ENCODE data around the gene LRRC51.
"Not testable (repeated sequence)": the region's sequence is repeated elsewhere in the genome, so short reads cannot be mapped to it uniquely, and the experiment has no call there.

The LRRC51 gene

DNA sequence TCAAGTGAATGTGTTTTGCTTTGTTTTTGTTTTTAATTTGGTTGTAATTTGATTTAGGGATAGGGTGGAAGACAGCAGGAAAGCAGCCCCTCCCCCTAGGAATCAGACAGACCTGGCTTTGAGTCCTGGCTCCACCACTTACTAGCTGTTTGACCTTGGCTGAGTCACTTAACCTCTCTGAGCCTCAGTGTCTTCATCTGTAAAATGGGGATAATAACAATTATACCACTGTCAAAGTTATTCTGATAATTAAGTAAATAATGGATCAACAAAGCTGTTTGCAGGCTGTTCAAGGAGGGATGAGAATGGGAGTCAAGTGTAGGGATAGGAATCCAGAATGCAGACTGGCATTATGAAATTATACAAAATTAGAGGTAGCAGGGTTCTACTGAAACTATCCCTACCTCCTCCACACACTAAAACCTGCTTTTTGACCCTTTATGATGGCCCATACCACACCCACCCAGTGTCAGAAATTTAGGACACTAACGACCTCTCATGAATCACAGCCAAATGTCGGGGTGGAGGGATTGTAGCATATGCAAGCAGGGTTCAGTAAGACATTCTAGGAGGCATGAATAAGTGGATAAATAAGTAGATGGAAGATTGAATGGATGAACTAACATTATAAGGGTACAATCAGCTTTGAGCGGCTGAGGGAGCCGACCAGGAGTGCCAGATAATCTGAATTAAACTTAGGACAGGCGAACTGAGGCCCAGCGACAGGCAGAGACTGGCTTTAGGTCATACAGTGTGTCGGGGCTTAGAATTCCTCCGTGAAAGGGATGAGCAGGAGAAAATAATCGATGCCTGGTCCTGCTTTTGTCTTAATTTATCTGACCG is 30.9 kb downstream of the LRRC51 start:
- DNase-seq: no peak

DNA sequence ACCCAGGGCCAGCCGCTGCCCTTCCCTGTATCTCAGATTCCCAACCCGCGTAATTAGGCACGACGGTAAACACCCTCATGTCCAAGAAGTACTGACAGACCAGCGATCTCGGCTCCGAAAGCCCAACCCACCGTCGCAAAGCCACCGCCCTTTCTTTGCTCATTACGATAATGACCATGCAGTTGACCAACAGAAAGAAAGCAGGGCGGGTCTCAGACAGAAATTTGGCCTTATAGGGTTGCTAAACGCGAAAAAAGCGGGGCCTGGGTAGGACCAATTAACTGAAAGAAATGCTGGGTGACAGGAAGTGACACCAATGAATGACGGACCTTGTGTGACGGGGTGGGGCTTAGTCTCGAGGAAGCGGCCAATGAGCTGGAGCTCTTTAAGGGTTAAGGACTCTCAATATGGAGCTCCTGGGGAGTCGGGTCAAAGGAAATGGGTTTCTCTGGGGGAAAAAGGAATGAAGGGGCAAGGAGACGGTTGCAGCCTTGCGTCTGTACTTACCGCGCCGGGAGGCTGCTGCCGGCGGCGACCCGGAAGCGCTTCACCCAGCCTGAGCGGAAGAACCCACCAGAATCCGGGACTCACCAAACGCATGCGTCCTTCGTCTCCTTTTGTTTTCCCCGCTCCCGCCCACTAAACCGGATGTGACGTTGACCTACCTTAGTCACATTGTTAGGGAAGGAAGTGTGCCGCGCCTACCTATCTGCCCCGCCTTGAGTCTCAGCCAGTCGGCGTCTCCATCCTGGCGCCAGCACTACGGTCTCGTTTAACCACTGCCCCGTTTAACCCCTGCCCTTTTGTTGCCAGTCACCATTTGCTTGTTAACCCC is 31.7 kb downstream of the LRRC51 start, which contains the start of gene ANAPC15:
TSS of gene ANAPC15 (minus strand) at position 553 of the 835 bp plus-strand sequence. CDS start 1,419 bp downstream, outside the sequence.
- DNase-seq: peak; percentile 99

DNA sequence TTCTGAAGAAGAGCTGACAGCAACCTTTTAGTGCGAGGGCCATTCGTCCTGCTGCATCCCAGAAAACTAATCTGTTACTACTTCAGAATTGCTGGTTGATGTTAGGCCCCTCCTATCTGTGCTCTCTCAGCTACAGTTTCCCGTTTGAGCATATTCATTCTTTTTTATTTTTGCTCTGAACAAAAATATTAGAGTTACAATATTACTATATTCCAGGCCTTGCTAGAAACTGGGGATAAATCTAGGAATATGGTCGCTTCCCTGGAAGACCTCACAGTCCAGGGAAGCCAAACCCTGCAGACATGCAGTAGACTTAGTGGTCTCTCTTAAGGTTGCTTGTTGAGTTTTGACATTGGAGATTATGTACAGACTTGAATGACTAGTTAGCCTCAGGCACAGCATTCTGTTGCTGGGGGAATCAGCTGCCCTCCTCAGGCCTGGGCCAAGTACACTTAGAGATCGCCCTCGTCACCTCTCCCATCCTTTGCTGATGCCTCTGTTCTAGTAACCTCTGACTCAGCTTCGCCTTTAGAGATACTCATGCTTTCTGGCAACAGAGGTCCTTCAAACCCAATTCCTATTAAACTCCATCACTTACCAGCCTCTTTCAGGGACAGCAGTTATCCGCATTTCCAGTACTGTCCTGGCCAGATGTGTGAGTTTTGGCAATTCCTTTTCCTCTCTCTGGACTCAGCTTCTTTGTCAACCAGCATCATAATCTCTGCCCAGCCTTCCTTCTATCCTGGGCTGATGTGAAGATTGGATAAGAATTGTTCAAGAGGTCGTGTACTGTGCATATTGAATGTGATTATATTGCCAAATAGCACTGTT is 32.5 kb downstream of the LRRC51 start:
- DNase-seq: no peak

DNA sequence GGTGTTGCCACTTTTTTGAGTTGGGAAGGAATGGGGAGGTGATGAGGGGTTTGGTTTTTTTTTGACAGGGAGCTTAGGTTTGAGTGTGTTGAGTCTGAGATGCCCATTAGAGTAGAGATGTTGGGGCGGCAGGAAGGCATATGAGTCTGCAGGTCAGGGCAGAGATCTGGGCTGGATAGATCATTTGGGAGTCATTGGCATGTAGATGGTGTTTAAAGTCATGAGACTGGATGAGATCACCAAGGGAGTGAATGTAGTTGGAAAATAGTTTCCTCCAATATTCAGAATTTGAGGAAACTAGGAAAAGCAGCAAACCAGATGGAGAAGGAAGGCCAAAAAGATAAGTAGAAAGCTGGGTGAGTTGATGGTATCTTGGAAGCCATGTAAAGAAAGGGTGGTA is 33.9 kb downstream of the LRRC51 start:
- DNase-seq: no peak

DNA sequence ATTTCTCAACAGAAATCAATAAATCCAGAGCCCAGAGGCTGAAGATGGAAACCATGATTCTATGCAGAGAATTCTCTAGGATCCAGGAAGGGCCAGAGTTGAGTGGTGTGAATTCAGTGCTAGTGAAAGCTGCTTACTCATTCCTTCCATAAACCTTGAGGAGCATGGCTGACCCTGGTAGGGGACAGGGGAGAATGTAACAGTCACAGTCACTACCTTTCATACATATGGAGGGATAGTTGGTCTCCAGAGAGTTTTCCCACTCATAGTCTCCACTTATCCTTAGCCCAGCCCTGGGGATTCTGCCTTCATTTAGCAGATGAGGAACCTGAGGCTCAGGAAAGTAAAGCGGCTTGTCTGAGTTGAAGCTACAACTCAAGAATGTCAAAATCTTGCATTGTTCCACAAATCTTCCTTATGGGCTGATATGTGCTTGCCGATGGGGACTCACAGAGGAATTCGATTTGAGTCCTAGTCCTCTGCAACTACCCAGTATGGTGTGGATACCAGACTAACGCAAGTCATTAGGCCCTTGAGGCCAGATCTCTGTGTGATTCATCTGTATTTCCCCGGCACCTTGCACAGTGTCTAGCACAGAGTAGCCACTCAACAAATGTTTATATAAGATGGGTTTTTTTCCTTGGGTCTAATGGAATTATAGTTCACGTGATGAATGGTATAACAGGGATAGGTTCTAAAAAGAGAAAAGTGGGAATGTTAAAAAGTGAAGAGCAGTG is 35.5 kb downstream of the LRRC51 start:
- DNase-seq: no peak

DNA sequence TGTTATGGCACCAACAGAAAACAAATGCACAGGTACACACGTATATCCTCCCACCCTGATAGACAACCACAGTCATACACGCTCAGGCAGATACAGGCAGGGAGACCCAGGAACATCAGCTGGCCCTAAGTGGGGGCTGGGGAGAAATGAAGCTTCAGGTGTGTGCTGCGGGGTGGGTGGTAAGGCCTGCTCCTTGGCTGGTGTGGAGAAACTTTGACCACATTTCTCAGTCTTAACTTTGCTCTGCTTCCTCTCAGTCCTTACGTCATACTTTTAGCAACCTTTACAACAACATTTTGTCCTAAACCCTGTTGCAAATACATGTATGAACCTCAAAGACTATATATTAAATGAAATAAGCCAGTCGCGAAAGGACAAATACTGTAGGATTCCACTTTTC is 38.5 kb downstream of the LRRC51 start:
- no peak for DNase-seq

DNA sequence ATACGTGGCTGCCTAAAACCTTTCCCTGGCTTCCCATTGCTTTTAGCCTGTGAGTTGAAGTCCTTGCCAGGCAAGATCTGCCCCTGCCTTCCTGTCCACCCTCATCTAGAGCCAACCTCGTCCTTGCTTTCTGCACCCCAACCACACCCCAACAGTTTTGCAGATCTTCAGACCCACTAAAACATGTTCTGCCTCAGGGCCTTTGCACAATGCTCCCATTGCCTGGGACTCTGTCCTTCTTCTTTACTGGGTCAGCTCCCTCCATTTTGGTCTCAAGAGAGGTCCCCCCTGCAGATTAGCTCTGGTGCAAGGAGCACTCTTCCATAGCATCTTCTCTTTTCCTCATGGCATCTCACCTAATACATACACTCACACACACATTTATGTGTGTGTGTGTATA is 40.3 kb downstream of the LRRC51 start:
- no peak for DNase-seq

DNA sequence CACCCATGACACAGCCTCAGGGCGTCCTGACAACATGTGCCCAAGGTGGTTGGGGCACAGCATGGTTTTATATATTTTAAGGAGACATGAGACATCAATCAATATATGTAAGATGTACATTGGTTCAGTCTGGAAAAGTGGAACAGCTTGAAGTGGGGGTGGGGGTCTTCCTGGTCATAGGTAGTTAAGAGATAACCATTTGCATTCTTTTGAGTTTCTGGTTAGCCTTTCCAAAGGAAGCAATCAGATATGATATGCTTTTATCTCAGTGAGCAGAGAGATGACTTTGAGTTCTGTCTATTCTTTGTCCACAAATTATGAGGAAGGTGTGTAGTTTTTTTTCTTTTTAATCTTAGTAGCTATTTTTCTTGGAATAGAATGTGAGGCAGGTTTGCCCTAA is 42.0 kb downstream of the LRRC51 start:
- no peak for DNase-seq

DNA sequence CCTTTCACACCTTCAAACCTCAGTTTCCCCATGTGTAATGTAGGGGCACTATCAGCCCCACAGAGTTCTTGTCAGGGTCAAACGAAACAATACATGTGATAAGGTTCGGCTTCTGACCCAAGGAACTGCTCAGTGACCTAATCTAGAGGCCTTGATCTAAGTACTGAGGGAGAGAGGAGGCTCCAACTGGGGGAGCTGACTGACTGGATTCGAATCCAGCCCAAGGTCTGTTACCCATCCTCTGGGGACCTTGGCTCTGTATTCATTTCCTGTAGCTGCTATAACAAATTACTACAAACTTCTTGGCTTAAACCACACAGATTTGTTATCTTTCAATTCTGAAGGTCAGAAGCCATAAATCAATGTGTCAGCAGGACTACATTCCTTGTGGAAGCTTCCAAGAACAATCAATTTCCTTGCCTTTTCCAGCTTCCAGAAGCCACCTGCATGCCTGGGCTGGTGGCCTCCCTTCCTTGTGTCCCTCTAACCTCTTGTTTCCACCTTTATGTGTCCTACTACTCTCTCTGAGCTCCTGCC is 42.5 kb downstream of the LRRC51 start:
- DNase-seq: no peak

DNA sequence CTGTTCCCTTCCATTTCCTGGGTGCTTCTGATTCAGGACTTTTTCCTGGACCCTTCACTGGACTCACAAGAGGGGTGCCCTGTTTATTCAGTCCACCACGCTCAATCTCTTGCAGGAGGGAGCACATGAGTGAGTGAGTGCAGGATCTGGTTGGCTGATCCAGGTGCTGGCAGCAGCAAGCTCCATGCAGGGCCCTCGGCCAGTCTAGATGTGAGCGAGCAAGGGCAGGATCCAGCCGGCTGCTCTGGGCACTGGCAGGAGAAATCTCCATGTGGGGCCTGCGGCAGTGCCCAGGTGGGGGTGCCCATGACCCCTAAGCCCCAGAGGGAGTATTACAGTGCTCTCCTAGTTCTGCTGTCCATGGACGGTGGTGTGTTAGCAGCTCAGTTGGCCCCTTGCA is 43.4 kb downstream of the LRRC51 start:
- no peak for DNase-seq

DNA sequence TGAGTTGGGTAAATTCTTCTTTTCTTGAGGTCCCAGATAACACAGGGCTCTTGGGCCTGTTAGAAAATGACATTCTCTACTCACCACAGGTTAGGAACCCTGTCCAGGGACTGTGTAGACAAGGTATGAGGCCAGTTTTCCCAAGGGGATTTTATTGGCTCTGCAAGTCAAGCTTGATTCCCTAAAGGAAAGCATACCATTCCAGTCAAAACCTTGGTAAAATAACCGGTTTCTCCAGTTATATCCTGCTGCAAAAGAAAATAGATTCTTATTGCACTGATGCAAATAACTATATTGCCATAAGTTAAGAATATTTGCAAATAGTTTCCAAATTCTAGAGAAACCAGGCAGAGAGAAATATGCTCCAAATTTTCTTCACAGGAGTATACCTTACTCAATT is 45.3 kb downstream of the LRRC51 start:
- no peak for DNase-seq

DNA sequence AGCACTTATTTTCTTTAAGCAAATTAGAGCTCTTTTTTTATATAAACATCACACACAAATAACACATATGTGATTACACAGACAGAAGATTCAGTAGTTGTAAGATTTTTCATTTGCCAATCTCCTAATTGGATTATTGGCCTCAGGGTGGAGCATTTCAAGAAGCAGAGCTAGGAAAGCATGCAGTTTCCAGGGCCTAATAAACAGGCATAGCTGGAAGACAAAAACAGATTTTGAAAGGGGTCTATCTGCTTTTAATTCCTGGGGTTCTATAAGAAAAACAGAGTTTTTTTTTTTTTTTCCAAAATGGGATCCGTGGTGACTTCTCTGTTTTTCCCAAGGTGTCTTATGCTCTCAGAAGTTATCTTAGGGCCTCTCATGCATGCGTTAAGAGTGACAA is 47.3 kb downstream of the LRRC51 start:
- no peak for DNase-seq

DNA sequence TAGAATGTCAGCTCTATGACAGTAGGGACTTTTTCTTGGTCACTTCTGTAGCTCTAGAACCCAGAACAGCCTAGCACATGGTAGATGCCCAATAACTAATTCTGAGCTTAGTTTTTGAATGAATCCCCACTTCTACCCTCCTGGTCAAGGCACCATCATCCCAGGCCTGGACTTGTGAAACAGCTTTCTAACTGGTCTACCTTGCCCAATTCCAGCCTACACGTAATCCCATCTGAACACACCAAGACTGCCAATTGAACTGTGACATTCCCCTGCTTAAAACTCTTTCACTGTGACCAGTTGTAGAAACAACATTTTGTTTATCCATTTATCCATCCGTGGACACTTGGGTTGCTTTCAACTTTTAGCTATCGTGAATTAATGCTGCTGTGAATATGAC is 48.7 kb downstream of the LRRC51 start:
- DNase-seq: no peak

DNA sequence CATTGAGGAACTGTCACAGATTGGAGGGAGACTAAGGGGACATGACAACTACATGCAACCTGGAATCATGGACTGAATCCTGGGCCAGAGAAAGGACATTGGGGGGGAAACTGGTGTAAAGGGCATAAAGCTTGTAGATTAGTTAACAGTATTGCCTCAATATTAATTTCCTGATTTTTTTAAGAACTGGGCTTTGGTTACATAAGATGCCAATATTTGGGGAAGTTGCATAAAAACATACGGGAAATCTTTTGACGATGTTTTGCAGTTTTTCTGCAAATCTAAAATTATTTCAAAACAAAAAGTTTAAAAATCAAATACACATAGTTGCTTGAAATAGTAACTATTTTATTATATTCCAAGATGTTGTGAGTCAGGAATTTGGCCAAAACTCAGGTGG is 52.0 kb downstream of the LRRC51 start:
- DNase-seq: no peak

DNA sequence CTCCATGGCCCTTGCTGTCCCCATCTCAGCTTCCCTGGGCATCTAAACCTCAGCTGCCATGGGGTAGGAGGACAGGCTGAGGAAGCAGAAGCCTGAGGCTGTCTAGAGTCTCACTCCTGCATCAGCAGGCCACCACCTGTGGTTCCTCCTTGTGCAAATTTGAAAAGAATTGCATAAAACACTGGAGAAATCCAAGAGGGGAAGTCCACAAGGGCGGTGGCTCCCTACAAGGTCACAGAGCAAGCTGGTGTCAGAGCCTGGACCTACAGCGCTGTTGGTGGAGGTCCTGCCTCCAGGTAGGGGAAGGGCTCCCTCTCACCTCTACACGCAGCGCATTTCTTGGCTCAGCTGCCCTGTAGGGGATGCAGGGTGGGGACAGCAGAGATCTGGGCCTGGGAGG is 54.8 kb downstream of the LRRC51 start, which contains the start of gene FOLR3:
TSS of gene FOLR3 (plus strand) at position 253 of the 400 bp plus-strand sequence. CDS start 228 bp downstream, outside the sequence.
- DNase-seq: not testable (repeated sequence)

DNA sequence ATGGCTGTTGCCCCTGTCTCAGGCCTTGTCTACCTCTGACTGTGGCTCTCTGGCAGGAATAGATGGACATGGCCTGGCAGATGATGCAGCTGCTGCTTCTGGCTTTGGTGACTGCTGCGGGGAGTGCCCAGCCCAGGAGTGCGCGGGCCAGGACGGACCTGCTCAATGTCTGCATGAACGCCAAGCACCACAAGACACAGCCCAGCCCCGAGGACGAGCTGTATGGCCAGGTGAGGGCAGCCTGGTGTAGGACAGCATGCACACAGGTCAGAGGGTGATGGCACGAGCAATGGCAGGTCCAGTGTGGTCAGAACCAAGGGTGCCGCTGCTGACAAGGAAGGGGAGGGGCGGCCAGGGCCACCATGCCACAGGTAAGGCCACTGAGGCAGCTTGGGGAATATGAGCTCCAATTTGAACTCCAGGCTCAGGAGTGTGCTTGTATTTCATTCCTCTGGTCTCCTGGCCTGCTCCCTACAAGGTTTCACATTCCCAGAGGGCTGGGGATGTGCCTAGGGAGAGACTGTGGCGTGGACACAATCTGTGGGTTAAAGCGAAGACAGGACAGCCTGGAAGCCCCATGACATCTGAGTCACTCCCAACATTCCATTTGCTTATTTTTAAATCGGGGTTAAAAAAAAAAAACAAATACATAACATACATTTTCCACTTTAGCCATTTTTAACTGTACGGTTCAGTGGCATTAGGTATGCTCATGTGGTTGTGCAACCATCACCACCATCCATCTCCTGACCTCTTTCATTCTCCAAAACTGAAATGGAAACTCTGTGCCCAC is 55.4 kb downstream of the LRRC51 start:
- DNase-seq: no peak

DNA sequence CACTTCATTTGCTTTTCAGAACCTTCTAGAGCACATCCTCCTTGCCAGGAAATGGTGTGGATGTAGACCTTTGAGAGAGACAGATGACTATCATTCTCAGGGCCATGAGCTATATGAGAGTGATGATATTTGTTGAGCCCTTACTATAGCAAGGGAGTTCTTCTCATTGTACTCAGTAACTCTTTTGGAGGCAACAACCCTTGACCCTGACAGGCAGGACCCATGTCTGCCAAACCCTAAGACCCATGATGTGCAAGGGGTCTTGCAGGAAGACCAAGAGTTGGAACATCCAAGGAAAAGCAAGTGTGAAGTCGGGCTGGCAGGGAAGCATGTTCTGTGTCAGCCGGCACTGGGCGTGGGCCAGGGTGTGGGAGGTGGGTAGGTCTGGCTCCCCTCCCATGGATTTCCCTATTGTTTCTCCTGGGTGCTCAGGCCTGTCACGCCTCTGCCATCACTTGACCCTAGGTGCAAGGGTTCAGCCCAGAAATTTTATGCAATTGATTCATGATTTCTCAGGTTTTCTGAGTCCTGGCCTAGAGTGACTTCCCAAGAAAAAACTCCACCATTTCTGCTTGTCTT is 56.1 kb downstream of the LRRC51 start:
- DNase-seq: no peak

DNA sequence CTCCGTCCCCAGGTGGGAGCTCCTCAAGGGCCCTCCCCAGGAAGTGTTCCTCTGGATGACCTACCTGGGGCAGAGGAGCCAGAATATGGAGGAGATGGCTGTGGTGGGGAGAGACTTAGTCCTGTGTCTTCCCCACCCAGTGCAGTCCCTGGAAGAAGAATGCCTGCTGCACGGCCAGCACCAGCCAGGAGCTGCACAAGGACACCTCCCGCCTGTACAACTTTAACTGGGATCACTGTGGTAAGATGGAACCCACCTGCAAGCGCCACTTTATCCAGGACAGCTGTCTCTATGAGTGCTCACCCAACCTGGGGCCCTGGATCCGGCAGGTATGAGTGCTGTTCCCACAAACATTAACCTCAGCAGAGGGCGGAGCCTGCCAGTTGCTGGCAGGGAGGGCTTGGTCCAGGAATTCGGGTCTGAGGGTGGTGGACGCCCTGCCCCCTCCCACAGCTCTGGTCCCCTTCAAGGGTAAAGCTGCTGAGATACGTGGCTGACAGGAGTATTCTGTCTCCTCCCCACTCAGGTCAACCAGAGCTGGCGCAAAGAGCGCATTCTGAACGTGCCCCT is 58.3 kb downstream of the LRRC51 start:
- no peak for DNase-seq

DNA sequence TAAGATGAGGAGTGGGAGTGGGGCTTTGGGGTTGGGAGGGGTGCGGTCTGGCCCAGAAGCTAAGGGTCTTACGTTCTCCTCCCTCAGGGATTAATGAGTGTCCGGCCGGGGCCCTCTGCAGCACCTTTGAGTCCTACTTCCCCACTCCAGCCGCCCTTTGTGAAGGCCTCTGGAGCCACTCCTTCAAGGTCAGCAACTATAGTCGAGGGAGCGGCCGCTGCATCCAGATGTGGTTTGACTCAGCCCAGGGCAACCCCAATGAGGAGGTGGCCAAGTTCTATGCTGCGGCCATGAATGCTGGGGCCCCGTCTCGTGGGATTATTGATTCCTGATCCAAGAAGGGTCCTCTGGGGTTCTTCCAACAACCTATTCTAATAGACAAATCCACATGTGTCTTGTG is 58.9 kb downstream of the LRRC51 start:
- DNase-seq: no peak

DNA sequence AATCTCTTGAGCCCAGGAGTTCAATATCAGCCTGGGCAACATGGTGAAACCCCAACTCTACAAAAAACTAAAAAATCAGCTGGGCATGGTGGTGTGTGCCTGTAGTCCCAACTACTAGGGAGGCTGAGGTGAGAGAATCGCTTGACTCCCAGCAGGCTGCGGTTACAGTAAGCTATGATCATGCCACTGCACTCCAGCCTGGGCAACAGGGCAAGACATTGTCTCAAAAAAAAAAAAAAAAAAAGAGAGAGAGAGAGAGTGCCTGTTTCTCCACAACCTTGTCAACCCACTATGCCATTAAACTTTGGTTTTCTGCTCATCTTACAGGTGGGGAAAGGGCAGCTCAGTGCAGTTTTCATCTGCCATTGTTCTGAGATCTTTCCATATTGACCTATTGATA is 60.0 kb downstream of the LRRC51 start:
- no peak for DNase-seq

Measured in activated CD4-positive, alpha-beta T cell treated with anti-CD3 and anti-CD28 coated beads, Interleukin-2, Interleukin-6, amounts not matched to agents 100 ng/mL and 50 ng/mL, durations not matched to agents 16 hours and 8 hours (primary cell).